HEK293 (cell line): Measurements from ENCODE around the gene FIS1.

Source experiments
- CTCF ChIA-PET: fragments of 350-600 bp; formaldehyde crosslinking; extraction: SDS; loops from one replicate; lab custom pipeline; 2021; ENCODE audit warnings: antibody characterized with exemption; lab: Yijun Ruan, JAX
- POLR2A ChIA-PET: fragments of 300-600 bp; formaldehyde crosslinking; extraction: SDS; loops from one replicate; lab custom pipeline; 2020; ENCODE audit warnings: antibody characterized with exemption, inconsistent platforms; lab: Yijun Ruan, JAX
- H3K27ac ChIP-seq: fragments of 200-500 bp; sonication (Bioruptor generic); 2 replicates; pipeline ENCODE4 v1.5.1; 2014; ENCODE audit warnings: low read depth, low read length, control low read depth, inconsistent platforms; ENCODE audit errors: extremely low read depth
- H3K36me3 ChIP-seq, 2 experiments: fragments of 200-500 bp in 1 of 2; sonication (Bioruptor generic) in 1 of 2; 1 replicate in 1 of 2; 2 replicates in 1 of 2; pipeline ENCODE4 v1.5.1; 2014 to 2017; ENCODE audit warnings: inconsistent platforms in 2 of 2, low read length in 2 of 2; ENCODE audit not compliant: control insufficient read depth in 2 of 2, insufficient read depth in 1 of 2
- H3K4me1 ChIP-seq: fragments of 200-500 bp; sonication (Bioruptor generic); 2 replicates; pipeline ENCODE4 v1.5.1; 2014; ENCODE audit warnings: mild to moderate bottlenecking, low read length, inconsistent platforms; ENCODE audit not compliant: control insufficient read depth, insufficient read depth
- H3K4me3 ChIP-seq: 2 replicates; pipeline ENCODE4 v1.5.1; 2011; ENCODE audit warnings: low read depth, mild to moderate bottlenecking, control low read depth, low read length, moderate library complexity
- H3K9me3 ChIP-seq: fragments of 200-500 bp; sonication (Bioruptor generic); 2 replicates; pipeline ENCODE4 v1.5.1; 2014; ENCODE audit warnings: low read depth, low read length, inconsistent platforms; ENCODE audit not compliant: control insufficient read depth, insufficient read depth
- BCL11B ChIP-seq: fragments of 450-650 bp; formaldehyde crosslinking; IDR thresholded peaks from 2 replicates; pipeline ENCODE4 v1.5.1; 2016; ENCODE audit warnings: low read depth, missing biosample characterization, missing genetic modification characterization
- KLF8 ChIP-seq: fragments of 450-650 bp; formaldehyde crosslinking; IDR thresholded peaks from 2 replicates; pipeline ENCODE4 v1.5.1; 2016; ENCODE audit warnings: missing biosample characterization, missing genetic modification characterization
- OSR2 ChIP-seq: fragments of 450-650 bp; formaldehyde crosslinking; IDR thresholded peaks from 2 replicates; pipeline ENCODE4 v1.5.1; 2016; ENCODE audit warnings: missing biosample characterization, missing genetic modification characterization
- REPIN1 ChIP-seq: fragments of 450-650 bp; formaldehyde crosslinking; IDR thresholded peaks from 2 replicates; pipeline ENCODE4 v1.5.1; 2017; ENCODE audit warnings: missing biosample characterization, missing genetic modification characterization, low read depth
- SP2 ChIP-seq: fragments of 450-650 bp; formaldehyde crosslinking; IDR thresholded peaks from 2 replicates; pipeline ENCODE4 v1.5.1; 2016; ENCODE audit warnings: missing biosample characterization, missing genetic modification characterization
- TRIM28 ChIP-seq: IDR thresholded peaks from 2 replicates; pipeline ENCODE4 v1.6.1; 2011; ENCODE audit warnings: low read length, control low read depth, borderline replicate concordance
- ZBTB17 ChIP-seq: fragments of 450-650 bp; formaldehyde crosslinking; IDR thresholded peaks from 2 replicates; pipeline ENCODE4 v1.5.1; 2016; ENCODE audit warnings: missing biosample characterization, missing genetic modification characterization
- ZBTB21 ChIP-seq: fragments of 450-650 bp; formaldehyde crosslinking; IDR thresholded peaks from 2 replicates; pipeline ENCODE4 v1.5.1; 2017; ENCODE audit warnings: missing biosample characterization, missing genetic modification characterization
- ZBTB49 ChIP-seq: fragments of 450-650 bp; formaldehyde crosslinking; IDR thresholded peaks from 2 replicates; pipeline ENCODE4 v1.5.1; 2016; ENCODE audit warnings: missing biosample characterization, missing genetic modification characterization, low read depth
- ZFP37 ChIP-seq: fragments of 450-650 bp; formaldehyde crosslinking; IDR thresholded peaks from 2 replicates; pipeline ENCODE4 v1.5.1; 2016; ENCODE audit warnings: missing biosample characterization, missing genetic modification characterization
- ZNF10 ChIP-seq: fragments of 450-650 bp; formaldehyde crosslinking; IDR thresholded peaks from 2 replicates; pipeline ENCODE4 v1.5.1; 2017; ENCODE audit warnings: missing biosample characterization, missing genetic modification characterization
- ZNF132 ChIP-seq: fragments of 450-650 bp; formaldehyde crosslinking; IDR thresholded peaks from 2 replicates; pipeline ENCODE4 v1.5.1; 2017; ENCODE audit warnings: missing biosample characterization, missing genetic modification characterization, borderline replicate concordance
- ZNF155 ChIP-seq: fragments of 450-650 bp; formaldehyde crosslinking; IDR thresholded peaks from 2 replicates; pipeline ENCODE4 v1.5.1; 2016; ENCODE audit warnings: missing biosample characterization, missing genetic modification characterization
- ZNF175 ChIP-seq: fragments of 450-650 bp; formaldehyde crosslinking; IDR thresholded peaks from 2 replicates; pipeline ENCODE4 v1.5.1; 2016; ENCODE audit warnings: missing biosample characterization, missing genetic modification characterization
- ZNF211 ChIP-seq: fragments of 450-650 bp; formaldehyde crosslinking; IDR thresholded peaks from 2 replicates; pipeline ENCODE4 v1.5.1; 2016; ENCODE audit warnings: low read depth, missing biosample characterization, missing genetic modification characterization
- ZNF214 ChIP-seq: fragments of 450-650 bp; formaldehyde crosslinking; IDR thresholded peaks from 2 replicates; pipeline ENCODE4 v1.5.1; 2017; ENCODE audit warnings: missing biosample characterization, mild to moderate bottlenecking, missing genetic modification characterization, borderline replicate concordance
- ZNF24 ChIP-seq: fragments of 450-650 bp; formaldehyde crosslinking; IDR thresholded peaks from 2 replicates; pipeline ENCODE4 v1.5.1; 2016; ENCODE audit warnings: missing biosample characterization, missing genetic modification characterization
- ZNF274 ChIP-seq, 2 experiments: fragments of 200-500 bp in 1 of 2; fragments of 450-650 bp in 1 of 2; sonication (Bioruptor generic) in 1 of 2; formaldehyde crosslinking in 1 of 2; IDR thresholded peaks; 2 replicates each; pipeline versions ENCODE4 v1.5.1 to v1.6.1; 2014 to 2016; ENCODE audit warnings: borderline replicate concordance in 1 of 2, inconsistent platforms in 1 of 2, low read length in 1 of 2, missing biosample characterization in 1 of 2, missing genetic modification characterization in 1 of 2
- ZNF561 ChIP-seq: fragments of 450-650 bp; IDR thresholded peaks from 2 replicates; pipeline ENCODE4 v1.5.1; 2018; ENCODE audit warnings: missing biosample characterization, missing genetic modification characterization, borderline replicate concordance
- ZNF585B ChIP-seq: fragments of 450-650 bp; formaldehyde crosslinking; IDR thresholded peaks from 2 replicates; pipeline ENCODE4 v1.5.1; 2016; ENCODE audit warnings: missing biosample characterization, missing genetic modification characterization
- ZNF629 ChIP-seq: fragments of 450-650 bp; formaldehyde crosslinking; IDR thresholded peaks from 2 replicates; pipeline ENCODE4 v1.5.1; 2017; ENCODE audit warnings: missing biosample characterization, missing genetic modification characterization
- ZNF670 ChIP-seq: fragments of 450-650 bp; formaldehyde crosslinking; IDR thresholded peaks from 2 replicates; pipeline ENCODE4 v1.5.1; 2016; ENCODE audit warnings: missing biosample characterization, missing genetic modification characterization, low read depth
- ZNF777 ChIP-seq: fragments of 450-650 bp; formaldehyde crosslinking; IDR thresholded peaks from 2 replicates; pipeline ENCODE4 v1.5.1; 2017; ENCODE audit warnings: missing biosample characterization, missing genetic modification characterization, borderline replicate concordance
- ZNF785 ChIP-seq: fragments of 450-650 bp; formaldehyde crosslinking; IDR thresholded peaks from 2 replicates; pipeline ENCODE4 v1.5.1; 2016; ENCODE audit warnings: missing biosample characterization, missing genetic modification characterization
- ZSCAN23 ChIP-seq: fragments of 450-650 bp; formaldehyde crosslinking; IDR thresholded peaks from 2 replicates; pipeline ENCODE4 v1.5.1; 2016; ENCODE audit warnings: missing biosample characterization, missing genetic modification characterization
- TF ChIP-seq, protein P1 (sequence below): fragments of 450-650 bp; formaldehyde crosslinking; IDR thresholded peaks from 2 replicates; pipeline ENCODE4 v1.5.1; 2016; ENCODE audit warnings: missing biosample characterization, missing genetic modification characterization

The FIS1 gene

DNA sequence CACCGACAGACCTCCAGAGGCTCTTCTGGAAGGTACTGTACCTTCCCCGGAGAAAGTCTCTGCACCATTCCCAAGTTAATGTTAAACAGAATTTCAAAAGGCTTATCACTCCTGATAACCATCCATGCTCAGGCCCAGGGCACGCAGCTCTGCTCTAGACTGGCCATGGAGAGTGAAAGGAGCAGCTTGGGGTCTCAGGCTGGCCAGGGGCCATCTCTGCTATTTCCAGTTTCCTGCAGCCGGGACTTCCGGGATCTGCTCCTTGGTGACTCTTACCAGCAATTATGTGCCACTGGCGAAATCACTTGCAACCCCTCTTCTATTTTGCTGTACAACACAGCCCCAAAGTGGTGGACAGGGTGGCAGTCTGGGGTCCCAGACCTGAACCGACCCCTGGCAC lies 13.2 kb downstream of the FIS1 start:
- Histone ChIP-seq H3K4me3 (no peak overlapping the region), H3K9me3 (no peaks in the 10 kb centered on the region)
- POLR2A ChIA-PET, result interaction anchor here (2.5 kb wide), 1 partner anchor 14 kb away, joined by 9 read pairs; the partner anchor contains the start of genes PLOD3 and ZNHIT1
- no peak for TF ChIP-seq ZBTB21 (tag by site-specific recombination)
- TF ChIP-seq OSR2 (tag by site-specific recombination), result no peak
- TF ChIP-seq, all 188 proteins: peak for 0
- no peaks in the 10 kb centered on the region for H3K4me1 ChIP-seq
- peaks cover 0 to 10% of the 10 kb centered on the region in 2 experiments; a peak in 2 of 3 replicates for H3K36me3 ChIP-seq
- H3K27ac ChIP-seq, result no peak overlapping the region
- CTCF ChIA-PET, result interaction anchor here (1.0 kb wide), 1 partner anchor 13 kb away, joined by 5 read pairs; no protein-coding TSS in a partner anchor

GRCh38 chr7:101226721-101227120 lies 18.2 kb downstream of the FIS1 start:
- no peak for TF ChIP-seq ZNF214 (tag by site-specific recombination)
- TF ChIP-seq ZNF629, result no peak
- no peak for TF ChIP-seq ZNF10 (tag by site-specific recombination)
- H3K4me3 ChIP-seq, result no peak overlapping the region
- peaks cover 3 to 24% of the 10 kb centered on the region in 2 experiments; a peak in 2 of 3 replicates for H3K36me3 ChIP-seq
- no peaks in the 10 kb centered on the region for H3K4me1 ChIP-seq
- H3K27ac ChIP-seq, result no peak overlapping the region
- CTCF ChIA-PET, result interaction anchor here (0.7 kb wide), 1 partner anchor 20 kb away, joined by 3 read pairs; no protein-coding TSS in a partner anchor
- no peaks in the 10 kb centered on the region for H3K9me3 ChIP-seq
- POLR2A ChIA-PET, result interaction anchor here (1.0 kb wide), 1 partner anchor 9 kb away, joined by 3 read pairs; the partner anchor contains the start of gene ZNHIT1

GRCh38 chr7:101225650-101226049 lies 19.2 kb downstream of the FIS1 start:
- peaks cover 3 to 24% of the 10 kb centered on the region in 2 experiments; a peak in 2 of 3 replicates for H3K36me3 ChIP-seq
- H3K4me1 ChIP-seq, result no peaks in the 10 kb centered on the region
- ChIA-PET CTCF (interaction anchor here (1.5 kb wide), 1 partner anchor 34 kb away, joined by 5 read pairs; no protein-coding TSS in a partner anchor), POLR2A (no interaction called here)
- H3K9me3 ChIP-seq, result no peaks in the 10 kb centered on the region
- no peak overlapping the region for H3K4me3 ChIP-seq
- TF ChIP-seq ZBTB49 (no peak), ZBTB17 (tag by site-specific recombination) (no peak), ZNF175 (tag by site-specific recombination) (no peak), ZNF785 (no peak), ZNF211 (tag by site-specific recombination) (no peak), BCL11B (no peak), ZNF132 (no peak), KLF8 (tag by site-specific recombination) (no peak), ZFP37 (tag by site-specific recombination) (no peak), TRIM28 (no peak), ZNF670 (no peak), REPIN1 (tag by site-specific recombination) (no peak), ZNF155 (tag by site-specific recombination) (no peak)
- no peak overlapping the region for H3K27ac ChIP-seq

DNA sequence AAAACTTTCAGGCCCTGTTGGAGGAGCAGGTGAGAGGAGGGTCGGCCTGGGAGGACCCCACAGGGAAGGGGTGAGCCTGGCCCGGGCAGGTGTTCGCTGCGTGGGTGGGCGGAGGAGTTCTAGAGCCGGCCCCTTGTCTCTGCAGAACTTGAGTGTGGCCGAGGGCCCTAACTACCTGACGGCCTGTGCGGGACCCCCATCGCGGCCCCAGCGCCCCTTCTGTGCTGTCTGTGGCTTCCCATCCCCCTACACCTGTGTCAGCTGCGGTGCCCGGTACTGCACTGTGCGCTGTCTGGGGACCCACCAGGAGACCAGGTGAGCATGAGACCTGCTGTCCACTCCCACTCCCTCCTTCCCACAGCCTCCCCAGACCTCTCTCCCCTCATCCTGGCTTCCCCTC lies 21.4 kb downstream of the FIS1 start:
- no peak overlapping the region for H3K4me3 ChIP-seq
- ChIA-PET POLR2A (no interaction called here), CTCF (interaction anchor here (1.2 kb wide), 1 partner anchor 20 kb away, joined by 4 read pairs; no protein-coding TSS in a partner anchor)
- H3K27ac ChIP-seq, result no peak overlapping the region
- no peaks in the 10 kb centered on the region for H3K9me3 ChIP-seq
- H3K36me3 ChIP-seq, result peaks cover 3 to 24% of the 10 kb centered on the region in 2 experiments; a peak in 2 of 3 replicates
- no peaks in the 10 kb centered on the region for H3K4me1 ChIP-seq
- TF ChIP-seq SP2 (tag by site-specific recombination) (no peak), ZNF10 (tag by site-specific recombination) (no peak), ZNF274 (IDR thresholded peaks at IDR 0.05; ENCODE audit: low read length) (no peak), ZNF274 (tag by site-specific recombination; IDR thresholded peaks at IDR 0.05; ENCODE audit: borderline replicate concordance) (no peak), ZNF561 (no peak), ZNF24 (tag by site-specific recombination) (no peak), ZNF777 (no peak), ZNF585B (tag by site-specific recombination) (no peak), ZSCAN23 (tag by site-specific recombination) (no peak)
- TF ChIP-seq, protein P1, sequence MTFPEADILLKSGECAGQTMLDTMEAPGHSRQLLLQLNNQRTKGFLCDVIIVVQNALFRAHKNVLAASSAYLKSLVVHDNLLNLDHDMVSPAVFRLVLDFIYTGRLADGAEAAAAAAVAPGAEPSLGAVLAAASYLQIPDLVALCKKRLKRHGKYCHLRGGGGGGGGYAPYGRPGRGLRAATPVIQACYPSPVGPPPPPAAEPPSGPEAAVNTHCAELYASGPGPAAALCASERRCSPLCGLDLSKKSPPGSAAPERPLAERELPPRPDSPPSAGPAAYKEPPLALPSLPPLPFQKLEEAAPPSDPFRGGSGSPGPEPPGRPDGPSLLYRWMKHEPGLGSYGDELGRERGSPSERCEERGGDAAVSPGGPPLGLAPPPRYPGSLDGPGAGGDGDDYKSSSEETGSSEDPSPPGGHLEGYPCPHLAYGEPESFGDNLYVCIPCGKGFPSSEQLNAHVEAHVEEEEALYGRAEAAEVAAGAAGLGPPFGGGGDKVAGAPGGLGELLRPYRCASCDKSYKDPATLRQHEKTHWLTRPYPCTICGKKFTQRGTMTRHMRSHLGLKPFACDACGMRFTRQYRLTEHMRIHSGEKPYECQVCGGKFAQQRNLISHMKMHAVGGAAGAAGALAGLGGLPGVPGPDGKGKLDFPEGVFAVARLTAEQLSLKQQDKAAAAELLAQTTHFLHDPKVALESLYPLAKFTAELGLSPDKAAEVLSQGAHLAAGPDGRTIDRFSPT (tag by site-specific recombination), result no peak
